ENCODE results near the gene ASB6. TPM values are rescaled to one million over a fixed set of nuclear protein-coding genes. Genes with fewer than 3 reads are reported as not detected.
A peak's percentile ranks its signal among the peaks of the same experiment; 100 is the strongest.

The ASB6 gene
- total and polyA plus RNA-seq, 2 of the 13 experiments (the other 11 are each of a cell fraction or from before 2014, with no cell fraction given) = 8.2 to 8.4 TPM

DNA sequence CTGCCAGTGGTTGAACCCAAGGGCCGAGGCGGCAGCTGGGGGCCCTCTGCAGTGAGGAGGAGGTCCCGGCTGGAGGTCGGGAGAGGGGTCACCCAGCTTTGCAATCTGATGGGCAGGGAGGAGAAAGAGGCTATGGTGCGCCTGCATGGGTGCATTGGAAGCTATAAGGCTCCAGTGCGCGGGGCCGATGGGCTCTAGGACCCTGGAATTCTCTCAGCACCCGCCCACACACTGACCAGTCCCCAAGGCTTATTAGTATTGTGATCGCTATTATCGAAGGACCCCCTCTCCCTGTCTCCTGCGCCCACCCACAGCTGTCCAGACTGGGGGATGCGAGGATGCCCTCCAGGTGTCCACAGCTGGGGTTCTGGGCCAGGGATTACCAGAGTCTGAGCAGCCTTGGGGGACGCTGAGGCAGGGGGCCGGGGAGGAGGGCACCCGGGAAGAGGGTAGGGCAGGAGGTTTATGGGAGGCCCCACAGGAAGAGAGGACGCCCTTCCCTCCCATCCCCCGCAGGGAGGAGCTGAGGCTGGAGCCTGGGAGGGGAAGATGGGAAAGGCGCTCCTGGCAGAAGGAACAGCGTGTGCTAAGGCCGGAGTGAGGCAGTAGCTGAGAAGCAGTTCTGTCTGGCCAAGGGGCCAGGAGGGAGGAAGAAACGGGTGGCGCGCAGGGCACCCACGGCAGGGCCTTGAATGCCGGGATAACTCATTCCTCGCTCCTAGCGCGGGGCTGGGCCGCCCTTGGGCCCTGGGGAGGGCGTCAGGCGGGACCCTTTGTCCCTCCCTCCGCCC is 45.2 kb downstream of the ASB6 start (continued):
- TF ChIP-seq, protein P1, sequence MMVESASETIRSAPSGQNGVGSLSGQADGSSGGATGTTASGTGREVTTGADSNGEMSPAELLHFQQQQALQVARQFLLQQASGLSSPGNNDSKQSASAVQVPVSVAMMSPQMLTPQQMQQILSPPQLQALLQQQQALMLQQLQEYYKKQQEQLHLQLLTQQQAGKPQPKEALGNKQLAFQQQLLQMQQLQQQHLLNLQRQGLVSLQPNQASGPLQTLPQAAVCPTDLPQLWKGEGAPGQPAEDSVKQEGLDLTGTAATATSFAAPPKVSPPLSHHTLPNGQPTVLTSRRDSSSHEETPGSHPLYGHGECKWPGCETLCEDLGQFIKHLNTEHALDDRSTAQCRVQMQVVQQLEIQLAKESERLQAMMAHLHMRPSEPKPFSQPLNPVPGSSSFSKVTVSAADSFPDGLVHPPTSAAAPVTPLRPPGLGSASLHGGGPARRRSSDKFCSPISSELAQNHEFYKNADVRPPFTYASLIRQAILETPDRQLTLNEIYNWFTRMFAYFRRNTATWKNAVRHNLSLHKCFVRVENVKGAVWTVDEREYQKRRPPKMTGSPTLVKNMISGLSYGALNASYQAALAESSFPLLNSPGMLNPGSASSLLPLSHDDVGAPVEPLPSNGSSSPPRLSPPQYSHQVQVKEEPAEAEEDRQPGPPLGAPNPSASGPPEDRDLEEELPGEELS (CRISPR knock-in tag; IDR thresholded peaks at IDR 0.05) = no peak; the same call in 1 of the 2 replicates
- no peak for TF ChIP-seq NR1H2 (CRISPR knock-in tag; IDR thresholded peaks at IDR 0.05; ENCODE audit: borderline replicate concordance, low read depth)
- TF ChIP-seq, protein P2, sequence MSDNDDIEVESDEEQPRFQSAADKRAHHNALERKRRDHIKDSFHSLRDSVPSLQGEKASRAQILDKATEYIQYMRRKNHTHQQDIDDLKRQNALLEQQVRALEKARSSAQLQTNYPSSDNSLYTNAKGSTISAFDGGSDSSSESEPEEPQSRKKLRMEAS (IDR thresholded peaks at IDR 0.05) = peak; percentile 36
- TF ChIP-seq, protein P3, sequence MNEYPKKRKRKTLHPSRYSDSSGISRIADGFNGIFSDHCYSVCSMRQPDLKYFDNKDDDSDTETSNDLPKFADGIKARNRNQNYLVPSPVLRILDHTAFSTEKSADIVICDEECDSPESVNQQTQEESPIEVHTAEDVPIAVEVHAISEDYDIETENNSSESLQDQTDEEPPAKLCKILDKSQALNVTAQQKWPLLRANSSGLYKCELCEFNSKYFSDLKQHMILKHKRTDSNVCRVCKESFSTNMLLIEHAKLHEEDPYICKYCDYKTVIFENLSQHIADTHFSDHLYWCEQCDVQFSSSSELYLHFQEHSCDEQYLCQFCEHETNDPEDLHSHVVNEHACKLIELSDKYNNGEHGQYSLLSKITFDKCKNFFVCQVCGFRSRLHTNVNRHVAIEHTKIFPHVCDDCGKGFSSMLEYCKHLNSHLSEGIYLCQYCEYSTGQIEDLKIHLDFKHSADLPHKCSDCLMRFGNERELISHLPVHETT (CRISPR knock-in tag; conservative IDR thresholded peaks at IDR 0.05) = peak; percentile 26; the same call in 1 of the 2 replicates
- TF ChIP-seq ZNF501 (CRISPR knock-in tag; IDR thresholded peaks at IDR 0.05) = 0 out of 2 replicates have a peak, but pooled peaks have one; percentile 19
- TF ChIP-seq, protein P4, sequence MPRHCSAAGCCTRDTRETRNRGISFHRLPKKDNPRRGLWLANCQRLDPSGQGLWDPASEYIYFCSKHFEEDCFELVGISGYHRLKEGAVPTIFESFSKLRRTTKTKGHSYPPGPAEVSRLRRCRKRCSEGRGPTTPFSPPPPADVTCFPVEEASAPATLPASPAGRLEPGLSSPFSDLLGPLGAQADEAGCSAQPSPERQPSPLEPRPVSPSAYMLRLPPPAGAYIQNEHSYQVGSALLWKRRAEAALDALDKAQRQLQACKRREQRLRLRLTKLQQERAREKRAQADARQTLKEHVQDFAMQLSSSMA (CRISPR knock-in tag; IDR thresholded peaks at IDR 0.05) = peak; percentile 24; the same call in 1 of the 2 replicates
- TF ChIP-seq, protein P5, sequence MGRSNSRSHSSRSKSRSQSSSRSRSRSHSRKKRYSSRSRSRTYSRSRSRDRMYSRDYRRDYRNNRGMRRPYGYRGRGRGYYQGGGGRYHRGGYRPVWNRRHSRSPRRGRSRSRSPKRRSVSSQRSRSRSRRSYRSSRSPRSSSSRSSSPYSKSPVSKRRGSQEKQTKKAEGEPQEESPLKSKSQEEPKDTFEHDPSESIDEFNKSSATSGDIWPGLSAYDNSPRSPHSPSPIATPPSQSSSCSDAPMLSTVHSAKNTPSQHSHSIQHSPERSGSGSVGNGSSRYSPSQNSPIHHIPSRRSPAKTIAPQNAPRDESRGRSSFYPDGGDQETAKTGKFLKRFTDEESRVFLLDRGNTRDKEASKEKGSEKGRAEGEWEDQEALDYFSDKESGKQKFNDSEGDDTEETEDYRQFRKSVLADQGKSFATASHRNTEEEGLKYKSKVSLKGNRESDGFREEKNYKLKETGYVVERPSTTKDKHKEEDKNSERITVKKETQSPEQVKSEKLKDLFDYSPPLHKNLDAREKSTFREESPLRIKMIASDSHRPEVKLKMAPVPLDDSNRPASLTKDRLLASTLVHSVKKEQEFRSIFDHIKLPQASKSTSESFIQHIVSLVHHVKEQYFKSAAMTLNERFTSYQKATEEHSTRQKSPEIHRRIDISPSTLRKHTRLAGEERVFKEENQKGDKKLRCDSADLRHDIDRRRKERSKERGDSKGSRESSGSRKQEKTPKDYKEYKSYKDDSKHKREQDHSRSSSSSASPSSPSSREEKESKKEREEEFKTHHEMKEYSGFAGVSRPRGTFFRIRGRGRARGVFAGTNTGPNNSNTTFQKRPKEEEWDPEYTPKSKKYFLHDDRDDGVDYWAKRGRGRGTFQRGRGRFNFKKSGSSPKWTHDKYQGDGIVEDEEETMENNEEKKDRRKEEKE (IDR thresholded peaks at IDR 0.05) = no peak
- peak; percentile 96 for TF ChIP-seq ZSCAN25 (CRISPR knock-in tag; IDR thresholded peaks at IDR 0.05)
- TF ChIP-seq ZNF746 (CRISPR knock-in tag; IDR thresholded peaks at IDR 0.05) = peak; percentile 89
- TF ChIP-seq, protein P6, sequence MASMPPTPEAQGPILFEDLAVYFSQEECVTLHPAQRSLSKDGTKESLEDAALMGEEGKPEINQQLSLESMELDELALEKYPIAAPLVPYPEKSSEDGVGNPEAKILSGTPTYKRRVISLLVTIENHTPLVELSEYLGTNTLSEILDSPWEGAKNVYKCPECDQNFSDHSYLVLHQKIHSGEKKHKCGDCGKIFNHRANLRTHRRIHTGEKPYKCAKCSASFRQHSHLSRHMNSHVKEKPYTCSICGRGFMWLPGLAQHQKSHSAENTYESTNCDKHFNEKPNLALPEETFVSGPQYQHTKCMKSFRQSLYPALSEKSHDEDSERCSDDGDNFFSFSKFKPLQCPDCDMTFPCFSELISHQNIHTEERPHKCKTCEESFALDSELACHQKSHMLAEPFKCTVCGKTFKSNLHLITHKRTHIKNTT (CRISPR knock-in tag; IDR thresholded peaks at IDR 0.05) = no peak
- TF ChIP-seq CBFB (CRISPR knock-in tag; IDR thresholded peaks at IDR 0.05) = no peak; the same call in 1 of the 2 replicates
- TF ChIP-seq, protein P7, sequence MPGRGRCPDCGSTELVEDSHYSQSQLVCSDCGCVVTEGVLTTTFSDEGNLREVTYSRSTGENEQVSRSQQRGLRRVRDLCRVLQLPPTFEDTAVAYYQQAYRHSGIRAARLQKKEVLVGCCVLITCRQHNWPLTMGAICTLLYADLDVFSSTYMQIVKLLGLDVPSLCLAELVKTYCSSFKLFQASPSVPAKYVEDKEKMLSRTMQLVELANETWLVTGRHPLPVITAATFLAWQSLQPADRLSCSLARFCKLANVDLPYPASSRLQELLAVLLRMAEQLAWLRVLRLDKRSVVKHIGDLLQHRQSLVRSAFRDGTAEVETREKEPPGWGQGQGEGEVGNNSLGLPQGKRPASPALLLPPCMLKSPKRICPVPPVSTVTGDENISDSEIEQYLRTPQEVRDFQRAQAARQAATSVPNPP (CRISPR knock-in tag; IDR thresholded peaks at IDR 0.05) = no peak
- no peak for TF ChIP-seq NONO (IDR thresholded peaks at IDR 0.05)
- TF ChIP-seq NONO (CRISPR knock-in tag; conservative IDR thresholded peaks at IDR 0.05) = no peak; the same call in none of the 2 replicates
- TF ChIP-seq, protein P8, sequence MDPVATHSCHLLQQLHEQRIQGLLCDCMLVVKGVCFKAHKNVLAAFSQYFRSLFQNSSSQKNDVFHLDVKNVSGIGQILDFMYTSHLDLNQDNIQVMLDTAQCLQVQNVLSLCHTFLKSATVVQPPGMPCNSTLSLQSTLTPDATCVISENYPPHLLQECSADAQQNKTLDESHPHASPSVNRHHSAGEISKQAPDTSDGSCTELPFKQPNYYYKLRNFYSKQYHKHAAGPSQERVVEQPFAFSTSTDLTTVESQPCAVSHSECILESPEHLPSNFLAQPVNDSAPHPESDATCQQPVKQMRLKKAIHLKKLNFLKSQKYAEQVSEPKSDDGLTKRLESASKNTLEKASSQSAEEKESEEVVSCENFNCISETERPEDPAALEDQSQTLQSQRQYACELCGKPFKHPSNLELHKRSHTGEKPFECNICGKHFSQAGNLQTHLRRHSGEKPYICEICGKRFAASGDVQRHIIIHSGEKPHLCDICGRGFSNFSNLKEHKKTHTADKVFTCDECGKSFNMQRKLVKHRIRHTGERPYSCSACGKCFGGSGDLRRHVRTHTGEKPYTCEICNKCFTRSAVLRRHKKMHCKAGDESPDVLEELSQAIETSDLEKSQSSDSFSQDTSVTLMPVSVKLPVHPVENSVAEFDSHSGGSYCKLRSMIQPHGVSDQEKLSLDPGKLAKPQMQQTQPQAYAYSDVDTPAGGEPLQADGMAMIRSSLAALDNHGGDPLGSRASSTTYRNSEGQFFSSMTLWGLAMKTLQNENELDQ (CRISPR knock-in tag; IDR thresholded peaks at IDR 0.05; ENCODE audit: borderline replicate concordance) = no peak
- TF ChIP-seq THAP11 (CRISPR knock-in tag; IDR thresholded peaks at IDR 0.05) = peak; percentile 44
